GM23248 (cell line): ENCODE measurements around the gene MASTL. TPM values are rescaled to one million over a fixed set of nuclear protein-coding genes. Genes with fewer than 3 reads are reported as not detected.

Experiments
- DNase-seq: peaks from one replicate; pipeline ENCODE4 v3.0.0-alpha.2; 2015
- H2AFZ ChIP-seq: fragments of 200-600 bp; sonication (generic); 2 replicates; pipeline ENCODE4 v1.6.1; 2016; ENCODE audit warnings: antibody characterized with exemption
- H3F3A ChIP-seq: fragments of 200-600 bp; sonication (generic); 2 replicates; pipeline ENCODE4 v1.6.1; 2016; ENCODE audit warnings: mild to moderate bottlenecking, antibody characterized with exemption, mixed run types; ENCODE audit not compliant: insufficient read depth
- H3K27ac ChIP-seq: fragments of 200-600 bp; sonication (generic); 2 replicates; pipeline ENCODE4 v1.5.1; 2016; ENCODE audit warnings: mild to moderate bottlenecking
- H3K27me3 ChIP-seq: fragments of 200-600 bp; sonication (generic); replicated peaks from 2 replicates; pipeline ENCODE4 v1.6.1; 2016; ENCODE audit warnings: mild to moderate bottlenecking; ENCODE audit not compliant: insufficient read depth
- H3K36me3 ChIP-seq: fragments of 200-600 bp; sonication (generic); 2 replicates; pipeline ENCODE4 v1.6.1; 2016; ENCODE audit warnings: low read depth, mild to moderate bottlenecking
- H3K4me1 ChIP-seq: fragments of 200-600 bp; sonication (generic); 2 replicates; pipeline ENCODE4 v1.6.1; 2016; ENCODE audit warnings: mild to moderate bottlenecking; ENCODE audit not compliant: insufficient read depth
- H3K4me2 ChIP-seq: fragments of 200-600 bp; sonication (generic); one replicate; pipeline ENCODE4 v1.6.1; 2016; ENCODE audit warnings: mild to moderate bottlenecking; ENCODE audit not compliant: unreplicated experiment
- H3K4me3 ChIP-seq: fragments of 200-600 bp; sonication (generic); 2 replicates; pipeline ENCODE4 v1.5.1; 2016; ENCODE audit warnings: mild to moderate bottlenecking
- H3K79me2 ChIP-seq: fragments of 200-600 bp; sonication (generic); 2 replicates; pipeline ENCODE4 v1.6.1; 2016; ENCODE audit warnings: mild to moderate bottlenecking; ENCODE audit not compliant: insufficient read depth
- H3K9ac ChIP-seq: fragments of 200-600 bp; sonication (generic); 2 replicates; pipeline ENCODE4 v1.6.1; 2016; ENCODE audit warnings: mild to moderate bottlenecking
- H3K9me2 ChIP-seq: fragments of 200-600 bp; sonication (generic); 2 replicates; pipeline ENCODE4 v1.6.1; 2016; ENCODE audit warnings: mixed run types, mild to moderate bottlenecking, moderate library complexity; ENCODE audit not compliant: insufficient read depth
- H3K9me3 ChIP-seq: fragments of 200-600 bp; sonication (generic); one replicate; pipeline ENCODE4 v1.6.1; 2017; ENCODE audit warnings: low read depth
- H4K20me1 ChIP-seq: fragments of 200-600 bp; sonication (generic); 2 replicates; pipeline ENCODE4 v1.6.0; 2016; ENCODE audit not compliant: insufficient read depth
- EZH2 ChIP-seq: fragments of 200-600 bp; sonication (generic); IDR thresholded peaks from 2 replicates; pipeline ENCODE4 v1.6.1; 2018; ENCODE audit warnings: antibody characterized with exemption, mild to moderate bottlenecking; ENCODE audit not compliant: insufficient read depth, poor library complexity, severe bottlenecking
- EZH2phosphoT487 ChIP-seq: fragments of 200-600 bp; sonication (generic); IDR thresholded peaks from 2 replicates; pipeline ENCODE4 v1.6.1; 2018; ENCODE audit warnings: antibody characterized with exemption, moderate library complexity, mild to moderate bottlenecking, low read depth; ENCODE audit not compliant: insufficient read depth
- WGBS, 2 experiments: methylation state at CpG; one replicate each; pipeline ENCODE4 v1.1.6; 2015 to 2017; ENCODE audit warnings: low lambda C conversion rate in 2 of 2, low coverage in 1 of 2; ENCODE audit errors: missing lambda C conversion rate in 2 of 2; 5-methylcytosine and 5-hydroxymethylcytosine counted together
- in situ Hi-C: fragments of 300-500 bp; cut with MboI; formaldehyde crosslinking; loops from 2 replicates; pipeline ENCODE4 v1.15.0; 2020
- polyA plus RNA-seq: library from polyadenylated mRNA; unstranded; fragments of >200 nt; fragmentation: Nextera tagmentation; extraction: Ambion mirVana; gene quantifications from 2 replicates; pipeline ENCODE4 v1.2.1, GENCODE V29; 2016
- total RNA-seq: library from RNA; depleted of rRNA; stranded (reverse); fragments of >200 nt; shearing (Covaris generic); gene quantifications from 2 replicates; pipeline ENCODE4 v1.2.3, GENCODE V29; 2014; rRNA removed

Gene MASTL
- 8.6 and 8.9 TPM in 2 replicates for total RNA-seq
- 7.4 and 8.4 TPM in 2 replicates for polyA plus RNA-seq

- in situ Hi-C loops: no loop called here
- Histone ChIP-seq H3K36me3 (no peaks in the 10 kb centered on the region), H3K79me2 (peaks cover 77% of the 10 kb centered on the region), H3K27me3 (no peaks in the 10 kb centered on the region), H3K4me2 (peak within 1 kb of the TSS; percentile 100), H3K4me3 (peak within 1 kb of the TSS; percentile 92), H4K20me1 (peaks cover 8% of the 10 kb centered on the region; the same call in 1 of the 2 replicates), H3K9ac (peak within 1 kb of the TSS; percentile 91), H3K4me1 (peaks cover 10% of the 10 kb centered on the region; the same call in 1 of the 2 replicates), H3F3A (peaks cover 15% of the 10 kb centered on the region), H3K9me2 (no peaks in the 10 kb centered on the region), H2AFZ (peak within 1 kb of the TSS; percentile 88), H3K27ac (peak within 1 kb of the TSS; percentile 96), H3K9me3 (no peaks in the 10 kb centered on the region)
- DNase-seq: peak; percentile 98
- TF ChIP-seq EZH2 (no peak), EZH2phosphoT487 (no peak)
- WGBS, 2 experiments: 0 to 1% methylated on average over 43 to 54 of the region's 55 CpGs
Measured at GRCh38 chr10:27155066-27155754, at the start of gene MASTL. Gene MASTL, plus strand, starts transcription at chr10:27155352. Its CDS starts 75 bp downstream, at chr10:27155427.

GRCh38 chr10:27108165-27108564, 47.0 kb upstream of the MASTL start:
- no peaks in the 10 kb centered on the region for H3K9me2 ChIP-seq
- peaks cover 45% of the 10 kb centered on the region for H3K36me3 ChIP-seq
- no peak overlapping the region for H3K4me2 ChIP-seq

GRCh38 chr10:27134371-27134770, 20.8 kb upstream of the MASTL start:
- no peak overlapping the region for H2AFZ ChIP-seq
- no peak overlapping the region for H3K27ac ChIP-seq
- no peak overlapping the region for H3K4me3 ChIP-seq
- in situ Hi-C loops: no loop called here
- no peak overlapping the region for H3K4me2 ChIP-seq
- no peaks in the 10 kb centered on the region for H3K27me3 ChIP-seq
- no peak for DNase-seq
- H3K36me3 ChIP-seq: peaks cover 81% of the 10 kb centered on the region
- no peaks in the 10 kb centered on the region for H3K9me2 ChIP-seq
- H3K9ac ChIP-seq: no peak overlapping the region
- H3K79me2 ChIP-seq: peaks cover 82% of the 10 kb centered on the region
- no peaks in the 10 kb centered on the region for H3K9me3 ChIP-seq
- TF ChIP-seq EZH2 (no peak), EZH2phosphoT487 (no peak)
- WGBS, 2 experiments: 90 to 93% methylated on average over 3 of the region's 3 CpGs
- no peaks in the 10 kb centered on the region for H3K4me1 ChIP-seq
- H3F3A ChIP-seq: peaks cover 6% of the 10 kb centered on the region
- no peaks in the 10 kb centered on the region for H4K20me1 ChIP-seq

More at GRCh38 chr10:27108165-27108564, 47.0 kb upstream of the MASTL start:
- in situ Hi-C loops: no loop called here
- Histone ChIP-seq H3K9me3 (no peaks in the 10 kb centered on the region), H3K27me3 (no peaks in the 10 kb centered on the region), H3K4me1 (no peaks in the 10 kb centered on the region), H3F3A (no peaks in the 10 kb centered on the region), H3K4me3 (no peak overlapping the region), H2AFZ (no peak overlapping the region), H3K9ac (no peak overlapping the region), H3K79me2 (no peaks in the 10 kb centered on the region), H4K20me1 (no peaks in the 10 kb centered on the region), H3K27ac (no peak overlapping the region)
- TF ChIP-seq EZH2: no peak
- no peak for TF ChIP-seq EZH2phosphoT487
- WGBS, 2 experiments: 77 to 80% methylated on average over 3 of the region's 3 CpGs
- no peak for DNase-seq

GRCh38 chr10:27138277-27138676, 16.9 kb upstream of the MASTL start:
- no peaks in the 10 kb centered on the region for H3K9me3 ChIP-seq
- no peaks in the 10 kb centered on the region for H4K20me1 ChIP-seq
- H3K9ac ChIP-seq: no peak overlapping the region
- no peak overlapping the region for H2AFZ ChIP-seq
- no peak for DNase-seq
- no peak for TF ChIP-seq EZH2
- no peaks in the 10 kb centered on the region for H3K27me3 ChIP-seq
- no peak overlapping the region for H3K27ac ChIP-seq
- in situ Hi-C loops: no loop called here
- no peak overlapping the region for H3K4me3 ChIP-seq
- H3K4me2 ChIP-seq: no peak overlapping the region
- H3K4me1 ChIP-seq: no peaks in the 10 kb centered on the region
- H3F3A ChIP-seq: no peaks in the 10 kb centered on the region
- peaks cover 66% of the 10 kb centered on the region for H3K36me3 ChIP-seq
- H3K9me2 ChIP-seq: no peaks in the 10 kb centered on the region
- peaks cover 84% of the 10 kb centered on the region for H3K79me2 ChIP-seq
- WGBS, 2 experiments: 94 to 98% methylated on average over 3 of the region's 3 CpGs
